HepG2 (cell line): ENCODE results near the gene SLC15A3. TPM values are rescaled to one million over a fixed set of nuclear protein-coding genes. Genes with fewer than 3 reads are reported as not detected.

Experiments
- ATAC-seq: fragments of 200-7000 bp; cut with Tn5 transposase; 3 replicates; pipeline ENCODE4 v1.9.1; 2020; ENCODE audit warnings: mild to moderate bottlenecking, moderate library complexity
- BruUV-seq: library from RNA; stranded (reverse); fragments of 400-500 nt; replicated peaks from 2 replicates; lab custom pipeline; 2021; lab: Mats Ljungman, UMichigan
- CTCF ChIA-PET: fragments of 300-600 bp; formaldehyde crosslinking; extraction: SDS; loops from one replicate; lab custom pipeline; 2021; ENCODE audit warnings: low total read pairs, inconsistent platforms, low intra/inter-chr PET ratio; lab: Yijun Ruan, JAX
- POLR2A ChIA-PET: fragments of 350-600 bp; sonication (Branson Sonifier 250); formaldehyde crosslinking; loops from one replicate; lab custom pipeline; 2020; ENCODE audit warnings: antibody characterized with exemption, inconsistent platforms; lab: Yijun Ruan, JAX
- DNase-seq: peaks from one replicate; pipeline ENCODE4 v3.0.0-alpha.2; 2015; ENCODE audit warnings: low spot score
- FAIRE-seq: peaks from 3 replicates; lab custom pipeline; 2011; peaks lifted over from hg19 to GRCh38; lab: Jason Lieb, UNC
- H2AFZ ChIP-seq: one replicate; pipeline ENCODE4 v1.6.1; 2011; ENCODE audit warnings: low read length, inconsistent platforms
- H3K27ac ChIP-seq: fragments of 300-600 bp; 3 replicates; pipeline ENCODE4 v1.8.0; 2011; ENCODE audit warnings: mixed run types, mild to moderate bottlenecking, mixed read lengths, low read length, inconsistent platforms; ENCODE audit not compliant: insufficient read depth; ENCODE audit errors: extremely low read length
- H3K27me3 ChIP-seq, 2 experiments: fragments of 200-600 bp in 1 of 2; 2 replicates in 1 of 2; 3 replicates in 1 of 2; pipeline versions ENCODE4 v1.6.0 to v1.8.0; 2011; ENCODE audit warnings: low read length in 2 of 2, mild to moderate bottlenecking in 2 of 2, moderate library complexity in 2 of 2, inconsistent platforms in 1 of 2; ENCODE audit not compliant: insufficient read depth in 2 of 2, control insufficient read depth in 1 of 2
- H3K36me3 ChIP-seq, 2 experiments: fragments of 200-600 bp in 1 of 2; replicated peaks in 1 of 2; 2 replicates in 1 of 2; 3 replicates in 1 of 2; pipeline versions ENCODE4 v1.5.1 to v1.8.0; 2011; ENCODE audit warnings: low read length in 2 of 2, inconsistent platforms in 1 of 2; ENCODE audit not compliant: insufficient read depth in 2 of 2, control insufficient read depth in 1 of 2
- H3K4me1 ChIP-seq: 2 replicates; pipeline ENCODE4 v1.5.1; 2012; ENCODE audit warnings: low read length, inconsistent platforms; ENCODE audit not compliant: insufficient read depth
- H3K4me2 ChIP-seq: 2 replicates; pipeline ENCODE4 v1.6.0; 2011; ENCODE audit warnings: low read depth, low read length, inconsistent platforms
- H3K4me3 ChIP-seq, 3 experiments: fragments of 200-600 bp in 1 of 3; sonication (generic), shearing (Covaris generic) in 1 of 3; replicated peaks in 1 of 3; 2 replicates each; pipeline ENCODE4 v1.5.1; 2011 to 2016; ENCODE audit warnings: low read length in 3 of 3, inconsistent platforms in 2 of 3, low read depth in 2 of 3, mild to moderate bottlenecking in 2 of 3, control low read depth in 1 of 3, mixed read lengths in 1 of 3; ENCODE audit not compliant: insufficient read depth in 1 of 3
- H3K79me2 ChIP-seq: one replicate; pipeline ENCODE4 v1.6.1; 2011; ENCODE audit warnings: low read length, inconsistent platforms; ENCODE audit not compliant: insufficient read depth
- H3K9ac ChIP-seq: 2 replicates; pipeline ENCODE4 v1.6.0; 2011; ENCODE audit warnings: mild to moderate bottlenecking, low read depth, low read length, inconsistent platforms; ENCODE audit not compliant: insufficient read depth
- H3K9me3 ChIP-seq: 2 replicates; pipeline ENCODE4 v1.5.1; 2012; ENCODE audit warnings: mild to moderate bottlenecking, low read length
- H4K20me1 ChIP-seq: 2 replicates; pipeline ENCODE4 v1.6.0; 2011; ENCODE audit warnings: inconsistent platforms, mild to moderate bottlenecking, low read length, moderate library complexity; ENCODE audit not compliant: insufficient read depth
- GABPA ChIP-seq, 2 experiments: IDR thresholded peaks; 2 replicates each; pipeline ENCODE4 v1.6.1; 2011 to 2016; ENCODE audit warnings: low read depth in 2 of 2, low read length in 1 of 2, missing biosample characterization in 1 of 2, missing genetic modification characterization in 1 of 2
- SRSF4 ChIP-seq: fragments of 200-400 bp; formaldehyde crosslinking; IDR thresholded peaks from one replicate; pipeline ENCODE4 v1.6.1; 2018; ENCODE audit warnings: mild to moderate bottlenecking, low read depth, low read length, moderate library complexity; ENCODE audit not compliant: poor library complexity, severe bottlenecking
- ZBTB3 ChIP-seq: sonication (generic); formaldehyde crosslinking; IDR thresholded peaks from 2 replicates; pipeline ENCODE4 v1.4.0; 2020; ENCODE audit warnings: low read depth, mild to moderate bottlenecking, moderate library complexity, missing genetic modification reagents, borderline replicate concordance
- ZNF737 ChIP-seq: sonication (generic); formaldehyde crosslinking; IDR thresholded peaks from 2 replicates; pipeline ENCODE4 v1.5.0; 2020; ENCODE audit warnings: missing genetic modification reagents, mild to moderate bottlenecking, borderline replicate concordance
- WGBS: methylation state at CpG from one replicate; pipeline ENCODE4 v1.1.6; 2017; ENCODE audit warnings: low lambda C conversion rate; 5-methylcytosine and 5-hydroxymethylcytosine counted together
- in situ Hi-C: cut with HindIII; loops from 2 replicates; pipeline ENCODE4 v1.10.0; 2017; ENCODE audit warnings: low pct_unique_long_range_greater_than_20kb; ENCODE audit not compliant: extremely low pct_ligation_motif_present
- intact Hi-C: fragments of 100-400 bp; cut with micrococcal nuclease; formaldehyde crosslinking; loops from one replicate; pipeline ENCODE4 v1.10.0; 2022; ENCODE audit not compliant: unreplicated experiment
- polyA plus RNA-seq, 8 experiments: library from polyadenylated mRNA; depleted of rRNA in 3 of 8; stranded (reverse) in 7 of 8; unstranded in 1 of 8; fragments of >200 nt; fragmentation: Illumina TruSeq in 4 of 8; extraction: Trizol in 4 of 8; gene quantifications; 2 replicates each; pipeline versions ENCODE4 v1.2.1 to v1.2.3, GENCODE V29; 2011 to 2016; ENCODE audit warnings: low read depth in 4 of 8, missing spikeins in 1 of 8, mixed read lengths in 1 of 8; ENCODE audit not compliant: insufficient read depth in 1 of 8
- total RNA-seq, 5 experiments: library from RNA; depleted of rRNA; stranded (reverse); fragments of >200 nt; fragmentation: Illumina TruSeq; extraction: Trizol; gene quantifications; 2 replicates each; pipeline ENCODE4 v1.2.3, GENCODE V29; 2016; ENCODE audit warnings: low read depth in 1 of 5
- TF ChIP-seq, protein P1 (sequence below): sonication (generic); formaldehyde crosslinking; IDR thresholded peaks from 2 replicates; pipeline ENCODE4; 2020; ENCODE audit warnings: missing genetic modification reagents, mild to moderate bottlenecking, borderline replicate concordance

Gene SLC15A3
- total and polyA plus RNA-seq, 2 of the 13 experiments (the other 11 are each of a cell fraction or from before 2014, with no cell fraction given), result 0.45 to 0.77 TPM

DNA sequence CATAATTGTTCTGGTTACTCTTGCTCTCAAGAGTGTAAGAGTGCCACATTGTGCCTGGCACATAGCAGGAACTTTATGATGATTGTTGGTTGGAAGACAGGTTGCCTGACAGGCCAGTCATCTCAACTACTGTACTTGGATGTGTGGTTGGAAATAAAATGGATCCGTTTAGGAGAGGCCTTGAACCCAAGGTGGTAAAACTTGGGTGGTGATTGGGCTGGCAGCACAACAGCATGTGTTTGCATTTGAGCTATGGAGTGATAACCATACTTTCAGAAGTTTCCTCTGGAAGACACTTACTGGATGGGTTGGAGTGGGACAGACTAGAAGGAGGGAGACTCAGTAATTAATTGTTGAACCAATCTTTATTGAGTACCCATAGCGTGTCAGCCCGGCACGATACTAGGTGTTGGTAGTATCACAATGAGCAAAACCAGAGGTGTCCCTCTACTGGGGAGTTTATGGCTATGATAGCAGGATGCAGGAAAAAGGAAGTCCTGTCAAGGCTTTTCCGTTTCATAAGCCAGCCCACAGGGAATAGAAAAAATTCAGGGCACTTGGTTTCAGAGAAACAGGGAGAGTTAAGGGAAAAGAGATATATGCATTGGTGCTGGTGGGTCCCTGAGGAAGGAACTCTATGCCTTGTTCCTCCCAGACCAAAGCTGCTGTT is 41.1 kb downstream of the SLC15A3 start:
- 57% methylated on average over 5 of the region's 5 CpGs for WGBS
- Histone ChIP-seq H3K79me2 (peaks cover 1% of the 10 kb centered on the region), H3K9me3 (no peaks in the 10 kb centered on the region), H4K20me1 (no peaks in the 10 kb centered on the region), H3K36me3 (no peaks in the 10 kb centered on the region), H2AFZ (no peak overlapping the region)
- CTCF ChIA-PET, result no interaction called here
- FAIRE-seq, result no peak
- no peak for TF ChIP-seq ZNF737 (CRISPR knock-in tag)
- TF ChIP-seq GABPA (IDR thresholded peaks at IDR 0.05; ENCODE audit: low read depth, low read length), result no peak
- peak; percentile 51 for TF ChIP-seq GABPA (CRISPR knock-in tag; IDR thresholded peaks at IDR 0.05; ENCODE audit: low read depth)
- TF ChIP-seq, protein P1, sequence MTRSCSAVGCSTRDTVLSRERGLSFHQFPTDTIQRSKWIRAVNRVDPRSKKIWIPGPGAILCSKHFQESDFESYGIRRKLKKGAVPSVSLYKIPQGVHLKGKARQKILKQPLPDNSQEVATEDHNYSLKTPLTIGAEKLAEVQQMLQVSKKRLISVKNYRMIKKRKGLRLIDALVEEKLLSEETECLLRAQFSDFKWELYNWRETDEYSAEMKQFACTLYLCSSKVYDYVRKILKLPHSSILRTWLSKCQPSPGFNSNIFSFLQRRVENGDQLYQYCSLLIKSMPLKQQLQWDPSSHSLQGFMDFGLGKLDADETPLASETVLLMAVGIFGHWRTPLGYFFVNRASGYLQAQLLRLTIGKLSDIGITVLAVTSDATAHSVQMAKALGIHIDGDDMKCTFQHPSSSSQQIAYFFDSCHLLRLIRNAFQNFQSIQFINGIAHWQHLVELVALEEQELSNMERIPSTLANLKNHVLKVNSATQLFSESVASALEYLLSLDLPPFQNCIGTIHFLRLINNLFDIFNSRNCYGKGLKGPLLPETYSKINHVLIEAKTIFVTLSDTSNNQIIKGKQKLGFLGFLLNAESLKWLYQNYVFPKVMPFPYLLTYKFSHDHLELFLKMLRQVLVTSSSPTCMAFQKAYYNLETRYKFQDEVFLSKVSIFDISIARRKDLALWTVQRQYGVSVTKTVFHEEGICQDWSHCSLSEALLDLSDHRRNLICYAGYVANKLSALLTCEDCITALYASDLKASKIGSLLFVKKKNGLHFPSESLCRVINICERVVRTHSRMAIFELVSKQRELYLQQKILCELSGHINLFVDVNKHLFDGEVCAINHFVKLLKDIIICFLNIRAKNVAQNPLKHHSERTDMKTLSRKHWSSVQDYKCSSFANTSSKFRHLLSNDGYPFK (CRISPR knock-in tag), result no peak
- TF ChIP-seq SRSF4, result no peak
- no peak for TF ChIP-seq ZBTB3 (CRISPR knock-in tag)
- TF ChIP-seq, all 625 proteins: peak for 1
- ATAC-seq, result no peak
- no peaks in the 10 kb centered on the region for H3K27me3 ChIP-seq
- H3K4me3 ChIP-seq, result no peak overlapping the region
- H3K4me1 ChIP-seq, result peaks cover 38% of the 10 kb centered on the region
- H3K27ac ChIP-seq, result no peak overlapping the region
- POLR2A ChIA-PET, result interaction anchor here (0.9 kb wide), 1 partner anchor 55 kb away, joined by 4 read pairs; the partner anchor contains the start of gene PTGDR2
- no peak overlapping the region for H3K4me2 ChIP-seq
- in situ Hi-C loops, result no loop called here
- BruUV-seq, result no TSS peak
- intact Hi-C loops, result no loop called here
- DNase-seq, result no peak
- no peak overlapping the region for H3K9ac ChIP-seq
